Heart left ventricle (tissue), 16 donors: ENCODE measurements around the gene GATAD2A. TPM values are rescaled to one million over a fixed set of nuclear protein-coding genes. Genes with fewer than 3 reads are reported as not detected.

Source experiments
- ATAC-seq, 4 donors: fragments of 200-7000 bp; cut with Tn5 transposase; one replicate each; pipeline ENCODE4 v1.9.1; 2020 to 2022; ENCODE audit warnings: moderate library complexity in 4 of 4, mild to moderate bottlenecking in 3 of 4, moderate number of reproducible peaks in 1 of 4
- DNase-seq, 5 donors: peaks; one replicate each; pipeline ENCODE4 v3.0.0-alpha.2; 2020
- H3K27ac ChIP-seq, 12 donors: fragments of 200-600 bp; sonication (generic) in 4 of 12; one replicate each; pipeline versions ENCODE4 v1.5.0 to v1.8.0; 2016 to 2022; ENCODE audit warnings: mild to moderate bottlenecking in 2 of 12
- H3K27me3 ChIP-seq, 9 donors: fragments of 200-600 bp; sonication (generic) in 2 of 9; one replicate each; pipeline versions ENCODE4 v1.5.1 to v1.8.0; 2016 to 2022; ENCODE audit warnings: mild to moderate bottlenecking in 3 of 9
- H3K36me3 ChIP-seq, 9 donors: fragments of 200-600 bp; sonication (generic) in 2 of 9; one replicate each; pipeline versions ENCODE4 v1.5.0 to v1.8.0; 2018 to 2022; ENCODE audit warnings: mild to moderate bottlenecking in 2 of 9
- H3K4me1 ChIP-seq, 12 donors: fragments of 200-600 bp; sonication (generic) in 4 of 12; one replicate each; pipeline versions ENCODE4 v1.5.0 to v1.8.0; 2016 to 2022; ENCODE audit warnings: mild to moderate bottlenecking in 3 of 12
- H3K4me3 ChIP-seq, 12 donors: fragments of 200-600 bp; sonication (generic) in 4 of 12; one replicate each; pipeline versions ENCODE4 v1.5.0 to v1.8.0; 2017 to 2022; ENCODE audit warnings: mild to moderate bottlenecking in 9 of 12, moderate library complexity in 4 of 12
- H3K9me3 ChIP-seq, 12 donors: fragments of 200-600 bp; sonication (generic) in 4 of 12; one replicate each; pipeline versions ENCODE4 v1.5.0 to v1.8.0; 2016 to 2022; ENCODE audit warnings: mild to moderate bottlenecking in 1 of 12
- POLR2A ChIP-seq, 2 donors: fragments of 450-650 bp; IDR thresholded peaks; one replicate each; pipeline ENCODE4 v1.6.1; 2017; ENCODE audit warnings: antibody characterized with exemption in 2 of 2, mild to moderate bottlenecking in 2 of 2, moderate library complexity in 2 of 2
- WGBS, 4 donors: extraction: QIAGEN DNeasy Blood & Tissue Kit in 2 of 4; methylation state at CpG; one replicate each; pipeline versions ENCODE4 v1.1.5 to v1.1.7; 2013 to 2018; 5-methylcytosine and 5-hydroxymethylcytosine counted together
- intact Hi-C, 10 donors: fragments of 100-400 bp; cut with DNase I; formaldehyde crosslinking; loops; one replicate each; pipeline versions ENCODE4 v1.11.1 to v1.14.2; 2022
- polyA plus RNA-seq, 2 donors: library from polyadenylated mRNA; stranded (reverse); fragments of 200-250 nt; gene quantifications; one replicate each; pipeline ENCODE4 v1.2.3, GENCODE V29; 2013
- total RNA-seq, 9 donors: library from RNA; depleted of rRNA in 2 of 9; stranded (reverse); fragments of >200 nt in 2 of 9; fragmentation: NEBNext Ultra II Directional in 3 of 9; extraction: Animal tissue kit (Norgen Biotek cat#: 25700) in 3 of 9; gene quantifications; one replicate each; pipeline versions ENCODE4 v1.1.0 to v1.2.4, GENCODE V29; 2016 to 2023
- TF ChIP-seq, protein P1 (sequence below), 12 donors: fragments of 200-600 bp; sonication (generic) in 4 of 12; IDR thresholded peaks; one replicate each; pipeline versions ENCODE4 v1.5.0 to v1.8.0; 2018 to 2022; ENCODE audit warnings: antibody characterized with exemption in 12 of 12, mild to moderate bottlenecking in 5 of 12
- donor health status: ischemic (EF 13 %, LVEDD 7.1; RV severe dilation, severe dysfunction).
- donor health status: healthy with polysubstance abuse.
- donor health status: DM: no; HTN: yes; CAD: no.
- donor health status: DM: no; HTN: no; CAD: no.
- donor health status: ischemic (EF 25% LVEDD 6.9; RV normal size, moderate dysfunction).
- donor health status: ischemic (EF 25% LVEDD 5.7; RV mildly dilated, moderate dysfunction).
- donor health status: healthy.
- donor health status: DM: yes; HTN: yes; CAD: no.
- donor health status: ischemic (EF 35%, LVEDD 5.7; RV mildly dilated, moderate dysfunction).
- donor health status: nonischemic (EF 11% LVEDD 7.7; RV severe dilation, severe dysfunction).
- donor health status: DM: yes; HTN: yes; CAD: no.
- donor health status: PGD.
- donor health status: ischemic (EF 29% LVEDD 5.4; RV normal size, mild dysfunction).
- donor health status: nonischemic (EF 23%, LVEDD 6.1; RV moderate dilation, normal function).

GATAD2A gene
- total and polyA plus RNA-seq, 11 donors = 7.5 to 49.5 (median 30.5) TPM

- TF ChIP-seq, protein P1, sequence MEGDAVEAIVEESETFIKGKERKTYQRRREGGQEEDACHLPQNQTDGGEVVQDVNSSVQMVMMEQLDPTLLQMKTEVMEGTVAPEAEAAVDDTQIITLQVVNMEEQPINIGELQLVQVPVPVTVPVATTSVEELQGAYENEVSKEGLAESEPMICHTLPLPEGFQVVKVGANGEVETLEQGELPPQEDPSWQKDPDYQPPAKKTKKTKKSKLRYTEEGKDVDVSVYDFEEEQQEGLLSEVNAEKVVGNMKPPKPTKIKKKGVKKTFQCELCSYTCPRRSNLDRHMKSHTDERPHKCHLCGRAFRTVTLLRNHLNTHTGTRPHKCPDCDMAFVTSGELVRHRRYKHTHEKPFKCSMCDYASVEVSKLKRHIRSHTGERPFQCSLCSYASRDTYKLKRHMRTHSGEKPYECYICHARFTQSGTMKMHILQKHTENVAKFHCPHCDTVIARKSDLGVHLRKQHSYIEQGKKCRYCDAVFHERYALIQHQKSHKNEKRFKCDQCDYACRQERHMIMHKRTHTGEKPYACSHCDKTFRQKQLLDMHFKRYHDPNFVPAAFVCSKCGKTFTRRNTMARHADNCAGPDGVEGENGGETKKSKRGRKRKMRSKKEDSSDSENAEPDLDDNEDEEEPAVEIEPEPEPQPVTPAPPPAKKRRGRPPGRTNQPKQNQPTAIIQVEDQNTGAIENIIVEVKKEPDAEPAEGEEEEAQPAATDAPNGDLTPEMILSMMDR (IDR thresholded peaks at IDR 0.05) = no peak
- no peak for TF ChIP-seq POLR2A (IDR thresholded peaks at IDR 0.05)
- H3K27me3 ChIP-seq = no peaks in the 10 kb centered on the region
- 90 to 95% (median 92%) methylated on average over 5 of the region's 5 CpGs for WGBS, 4 donors
- H3K27ac ChIP-seq = peak overlapping the region in 2 of 12 donors; percentile 4 to 18
- H3K4me1 ChIP-seq = peaks cover 10 to 73% (median 49%) of the 10 kb centered on the region in 12 donors
- intact Hi-C loops = loop anchor here in 3 of 10 donors (1.0 to 10.0 kb wide), 4 partner anchors 79 to 341 kb away; partner anchors contain the start of gene GATAD2A (in 1 of the 3)
- DNase-seq (no peak), ATAC-seq (no peak)
- H3K36me3 ChIP-seq = peaks cover 0 to 32% (median 0%) of the 10 kb centered on the region in 9 donors
- no peaks in the 10 kb centered on the region for H3K9me3 ChIP-seq
- H3K4me3 ChIP-seq = no peak overlapping the region
These were observed 80.5 kb downstream of the GATAD2A start for GRCh38 chr19:19485998-19486290.

- Histone ChIP-seq H3K27me3 (no peaks in the 10 kb centered on the region), H3K4me1 (peaks cover 10 to 73% (median 49%) of the 10 kb centered on the region in 12 donors), H3K9me3 (no peaks in the 10 kb centered on the region), H3K36me3 (peaks cover 0 to 28% (median 0%) of the 10 kb centered on the region in 9 donors), H3K4me3 (no peak overlapping the region), H3K27ac (no peak overlapping the region)
- ATAC-seq (no peak), DNase-seq (peak in 1 of 5 donors; percentile 60)
- TF ChIP-seq POLR2A (IDR thresholded peaks at IDR 0.05) = no peak
- TF ChIP-seq, protein P1 (IDR thresholded peaks at IDR 0.05) = no peak
- WGBS, 4 donors = 75 to 85% (median 80%) methylated on average over 8 to 15 of the region's 15 CpGs
- intact Hi-C loops = loop anchor here in 3 of 10 donors (1.0 to 10.0 kb wide), 4 partner anchors 79 to 342 kb away; partner anchors contain the start of gene GATAD2A (in 1 of the 3)
These were observed 81.0 kb downstream of the GATAD2A start for GRCh38 chr19:19486343-19487076.

DNA sequence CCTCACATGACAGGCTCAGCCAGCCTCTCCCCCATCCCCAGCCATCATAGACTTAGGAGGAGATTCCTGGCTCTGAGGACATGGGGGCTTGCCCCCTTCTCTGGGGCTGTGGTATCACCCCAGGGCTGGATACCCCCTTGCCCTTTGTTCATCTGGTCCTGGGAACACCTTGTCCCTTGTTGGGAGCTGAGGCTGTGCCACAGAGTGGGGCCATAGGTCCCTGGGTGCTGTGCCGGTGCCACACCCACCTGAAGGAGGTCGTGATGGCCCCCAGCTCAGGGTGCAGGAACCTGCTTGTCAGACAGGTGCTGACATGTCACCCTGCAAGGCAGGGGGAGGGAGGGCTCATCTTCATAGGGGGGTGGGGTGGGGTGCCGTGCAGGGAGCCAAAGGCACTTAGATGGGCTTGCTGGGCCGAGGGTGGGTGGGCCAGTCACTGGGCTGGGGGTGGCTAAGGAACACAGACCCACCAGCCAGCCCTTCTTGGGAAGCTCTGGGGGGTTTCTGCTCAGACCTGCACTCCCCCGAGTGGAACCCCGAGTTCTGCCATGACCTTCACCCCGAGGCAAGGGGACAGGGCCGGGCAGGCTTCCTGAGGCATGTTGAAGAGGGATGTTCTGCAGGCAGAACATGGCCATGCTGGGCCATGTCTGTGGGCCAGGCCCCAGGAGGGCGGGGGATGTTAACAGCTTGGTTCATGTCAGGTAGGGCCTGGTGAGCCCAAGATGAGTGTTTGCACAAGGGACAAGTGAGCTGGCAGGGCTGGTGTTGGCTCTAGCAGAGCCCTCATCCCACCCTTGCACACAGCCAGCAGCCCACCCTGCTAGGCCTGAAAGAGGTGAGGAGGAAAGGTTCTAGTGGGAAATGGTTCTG, 81.8 kb downstream of the GATAD2A start:
- WGBS, 4 donors = 75 to 81% (median 80%) methylated on average over 7 to 9 of the region's 9 CpGs
- DNase-seq = peak in 1 of 5 donors; percentile 52
- Histone ChIP-seq H3K27ac (peak overlapping the region in 3 of 12 donors; percentile 70 to 94 (median 71)), H3K27me3 (no peaks in the 10 kb centered on the region), H3K9me3 (no peaks in the 10 kb centered on the region), H3K4me3 (no peak overlapping the region), H3K36me3 (peaks cover 0 to 33% (median 1%) of the 10 kb centered on the region in 9 donors), H3K4me1 (peaks cover 10 to 73% (median 49%) of the 10 kb centered on the region in 12 donors)
- ATAC-seq = no peak
- no peak for TF ChIP-seq POLR2A (IDR thresholded peaks at IDR 0.05)
- TF ChIP-seq, protein P1 (IDR thresholded peaks at IDR 0.05) = no peak
- intact Hi-C loops = loop anchor here in 2 of 10 donors (5.0 to 10.0 kb wide), 3 partner anchors 80 to 343 kb away; partner anchors contain the start of gene GATAD2A (in 1 of the 2)
